Islet of Langerhans (tissue), 1 donor: ENCODE data around the gene COL1A1.

Experiments
- FAIRE-seq: peaks from one replicate; lab custom pipeline; 2011; peaks lifted over from hg19 to GRCh38; lab: Jason Lieb, UNC

COL1A1 gene

DNA sequence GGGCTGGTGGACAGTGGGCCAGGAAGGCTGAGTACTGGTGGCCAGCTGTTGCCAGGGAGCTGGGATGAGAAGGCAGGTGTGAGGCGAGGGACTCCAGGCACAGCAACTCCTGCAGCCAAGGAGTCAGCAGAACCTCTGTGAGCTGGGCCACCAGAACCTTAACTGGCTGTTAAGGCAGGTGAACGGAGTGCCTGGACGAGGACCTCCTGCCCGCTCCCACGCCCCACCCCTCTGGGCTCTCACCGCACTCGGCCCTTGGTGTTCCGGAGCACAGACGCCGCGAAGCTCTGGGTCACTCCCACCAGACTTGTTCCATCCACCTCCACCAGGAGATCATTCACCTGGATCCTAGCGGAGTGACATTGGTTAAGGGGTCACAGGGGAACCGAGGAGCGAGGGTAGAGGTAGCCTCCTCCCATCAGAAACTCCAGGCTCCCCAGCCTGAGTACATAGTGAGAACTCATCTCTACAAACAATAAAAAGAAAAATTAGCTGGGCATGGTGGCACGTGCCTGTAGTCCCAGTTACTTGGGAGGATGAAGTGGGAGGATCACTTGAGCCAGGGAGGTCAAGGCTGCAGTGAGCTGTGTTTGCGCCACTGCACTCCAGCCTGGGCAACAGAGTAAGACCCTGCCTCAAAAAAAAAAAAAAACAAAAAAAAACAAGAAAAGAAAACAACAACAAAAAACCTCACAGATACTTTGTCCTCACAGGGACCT lies 60.2 kb downstream of the COL1A1 start:
- no peak for FAIRE-seq

DNA sequence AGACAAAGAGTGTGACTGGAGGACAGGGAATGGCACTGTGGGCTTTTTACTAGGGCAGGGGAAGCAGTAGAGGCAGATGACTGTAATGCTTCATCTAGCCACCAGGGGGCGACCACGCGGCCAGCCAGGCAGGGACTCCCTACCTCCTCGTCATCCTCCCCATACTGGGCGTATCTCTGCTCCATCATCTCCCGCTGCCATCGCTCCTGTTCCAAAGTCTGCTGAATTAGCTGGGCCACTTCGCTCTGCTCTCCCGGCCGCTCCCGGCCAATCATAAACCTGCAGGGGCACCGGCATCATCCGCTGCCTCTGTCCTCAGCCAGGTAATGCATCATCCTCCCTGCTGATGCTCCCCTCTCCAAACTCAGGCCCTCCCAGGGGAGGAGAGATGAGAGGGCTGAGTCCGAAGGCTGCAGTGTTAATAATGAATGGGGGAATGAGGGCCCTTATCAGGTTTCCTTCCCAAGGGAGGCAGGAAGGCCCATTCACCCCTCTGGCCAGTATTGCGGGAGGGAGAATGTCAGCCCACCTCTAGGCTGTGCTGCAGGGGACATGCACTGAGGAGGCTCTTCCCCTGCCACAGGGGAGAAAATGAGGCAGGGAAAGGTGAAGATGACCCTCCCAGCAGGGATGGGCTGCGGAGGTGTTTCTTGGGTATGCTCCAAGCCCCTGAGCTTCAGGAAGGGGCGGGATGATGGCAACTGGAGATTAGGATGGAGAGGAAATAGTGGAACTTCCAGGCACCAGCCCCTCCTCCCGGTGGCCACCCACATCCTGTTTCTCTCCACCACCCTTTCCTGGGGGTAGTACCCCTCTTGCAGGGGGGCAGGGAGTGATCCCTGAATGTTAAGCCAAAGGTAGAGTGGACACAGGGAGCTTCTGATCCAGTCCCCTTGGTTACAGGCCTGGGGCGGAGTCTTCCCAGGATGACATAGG lies 61.2 kb downstream of the COL1A1 start:
- FAIRE-seq, result no peak

DNA sequence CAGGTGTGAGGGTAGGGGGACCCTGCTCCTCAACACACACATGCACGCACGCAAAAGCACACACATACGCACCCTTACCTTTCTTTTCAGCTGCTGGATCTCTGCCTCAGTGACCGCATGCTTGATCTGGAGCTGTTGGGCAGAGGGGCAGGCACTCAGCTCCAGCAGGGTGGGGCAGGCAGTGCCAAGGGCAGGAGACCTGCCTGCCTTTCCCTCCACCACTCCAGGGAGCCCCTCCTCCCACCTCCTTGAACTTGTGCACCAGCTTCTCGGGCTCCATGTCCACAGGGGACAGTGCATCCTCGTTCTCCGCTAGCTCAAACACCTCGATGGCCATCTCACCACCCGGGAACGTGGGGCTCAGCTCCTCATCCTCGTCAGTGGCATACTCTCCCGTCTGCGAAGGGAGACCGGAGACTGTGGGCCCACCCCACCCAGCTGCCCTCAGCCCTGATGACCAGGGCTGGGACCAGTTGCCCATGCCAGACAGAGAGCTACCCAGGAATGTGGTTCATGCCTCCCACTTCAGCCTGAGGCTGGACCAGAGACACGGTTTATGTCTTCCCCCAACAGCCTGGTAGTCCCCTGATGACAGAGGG lies 62.1 kb downstream of the COL1A1 start:
- no peak for FAIRE-seq

DNA sequence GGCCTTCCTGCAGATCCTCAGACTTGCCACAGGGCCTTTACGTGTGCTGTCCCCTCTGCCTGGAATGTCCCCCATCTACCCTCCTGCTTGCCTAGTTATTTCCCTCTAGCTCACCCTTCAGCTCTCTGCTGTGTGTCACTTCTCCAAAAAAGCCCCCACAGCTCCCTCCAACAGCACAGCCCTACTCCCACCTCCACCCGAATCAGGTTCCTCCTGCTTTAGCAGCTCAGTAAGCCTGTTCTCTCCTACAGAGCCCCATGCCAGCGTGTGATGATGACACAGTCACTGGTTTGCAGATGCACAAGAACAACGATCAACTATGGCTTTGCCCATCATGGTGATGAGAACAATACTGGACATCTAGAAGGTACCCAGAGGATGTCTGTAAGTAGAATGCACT lies 64.4 kb downstream of the COL1A1 start:
- FAIRE-seq, result no peak

DNA sequence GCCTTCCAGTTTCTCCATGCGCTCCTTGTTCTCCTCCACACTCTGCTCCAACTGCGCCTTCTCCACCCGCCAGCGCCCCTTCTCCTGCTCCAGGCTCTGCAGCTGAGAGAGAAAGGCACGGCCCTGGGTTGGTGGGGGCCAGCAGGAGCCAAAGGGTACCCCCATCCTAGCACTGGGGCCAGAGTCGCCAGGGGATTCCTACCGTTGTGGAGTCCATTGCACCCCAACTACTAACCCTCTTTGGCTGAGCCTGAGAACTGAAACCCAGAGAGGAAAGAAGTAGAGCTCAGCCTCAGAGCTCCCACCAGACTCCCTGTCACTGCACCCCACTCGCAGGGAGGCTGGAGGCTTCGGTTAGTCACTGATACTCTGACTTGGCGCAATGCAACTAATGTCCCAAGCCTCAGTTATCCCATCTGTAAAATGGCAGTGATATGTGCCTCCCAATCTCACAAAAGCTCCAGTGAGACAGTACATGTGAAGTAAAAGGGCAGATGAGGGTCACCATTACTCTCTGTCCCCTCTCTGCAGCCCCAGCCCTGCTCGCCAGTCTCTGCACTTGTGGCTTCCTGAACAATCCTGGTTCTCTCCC lies 65.2 kb downstream of the COL1A1 start:
- no peak for FAIRE-seq

DNA sequence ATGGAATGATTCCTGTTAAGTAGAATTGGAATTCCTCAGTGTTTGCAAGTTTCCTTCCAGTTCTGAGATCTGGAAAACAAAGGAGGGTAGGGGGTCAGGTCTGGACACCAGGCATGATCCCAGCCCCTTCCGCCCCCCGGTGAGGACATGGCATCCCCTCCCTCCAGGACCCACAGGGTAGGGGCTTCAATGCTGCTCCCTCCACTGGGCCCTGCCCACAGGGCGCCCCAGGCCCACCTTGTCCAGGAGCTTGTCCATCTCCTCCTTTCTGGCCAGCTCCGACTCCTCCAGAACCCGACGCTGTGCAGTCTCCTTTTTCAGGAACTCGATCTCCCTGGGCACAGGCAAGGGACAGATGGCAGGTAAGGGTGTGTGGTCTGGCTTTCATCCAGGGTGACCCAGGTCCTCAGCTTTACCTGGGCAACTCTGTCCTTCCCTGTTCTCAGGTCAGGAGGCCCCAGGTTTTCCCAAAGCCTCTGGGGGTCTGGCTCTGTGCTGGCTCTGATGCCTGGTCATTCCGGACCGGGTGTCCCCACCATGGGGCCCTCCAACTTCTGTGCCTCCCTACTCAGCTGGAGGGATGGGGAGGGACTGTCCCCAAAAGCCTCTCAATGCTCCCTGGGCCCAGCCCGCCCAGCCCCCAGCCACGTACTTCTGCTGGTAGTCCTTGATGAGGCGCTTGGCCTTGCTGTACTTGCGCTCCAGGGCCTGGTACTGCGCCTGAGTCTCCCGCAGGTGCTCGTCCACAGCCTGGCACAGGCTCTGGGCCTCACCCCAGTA lies 65.9 kb downstream of the COL1A1 start:
- FAIRE-seq, result no peak

DNA sequence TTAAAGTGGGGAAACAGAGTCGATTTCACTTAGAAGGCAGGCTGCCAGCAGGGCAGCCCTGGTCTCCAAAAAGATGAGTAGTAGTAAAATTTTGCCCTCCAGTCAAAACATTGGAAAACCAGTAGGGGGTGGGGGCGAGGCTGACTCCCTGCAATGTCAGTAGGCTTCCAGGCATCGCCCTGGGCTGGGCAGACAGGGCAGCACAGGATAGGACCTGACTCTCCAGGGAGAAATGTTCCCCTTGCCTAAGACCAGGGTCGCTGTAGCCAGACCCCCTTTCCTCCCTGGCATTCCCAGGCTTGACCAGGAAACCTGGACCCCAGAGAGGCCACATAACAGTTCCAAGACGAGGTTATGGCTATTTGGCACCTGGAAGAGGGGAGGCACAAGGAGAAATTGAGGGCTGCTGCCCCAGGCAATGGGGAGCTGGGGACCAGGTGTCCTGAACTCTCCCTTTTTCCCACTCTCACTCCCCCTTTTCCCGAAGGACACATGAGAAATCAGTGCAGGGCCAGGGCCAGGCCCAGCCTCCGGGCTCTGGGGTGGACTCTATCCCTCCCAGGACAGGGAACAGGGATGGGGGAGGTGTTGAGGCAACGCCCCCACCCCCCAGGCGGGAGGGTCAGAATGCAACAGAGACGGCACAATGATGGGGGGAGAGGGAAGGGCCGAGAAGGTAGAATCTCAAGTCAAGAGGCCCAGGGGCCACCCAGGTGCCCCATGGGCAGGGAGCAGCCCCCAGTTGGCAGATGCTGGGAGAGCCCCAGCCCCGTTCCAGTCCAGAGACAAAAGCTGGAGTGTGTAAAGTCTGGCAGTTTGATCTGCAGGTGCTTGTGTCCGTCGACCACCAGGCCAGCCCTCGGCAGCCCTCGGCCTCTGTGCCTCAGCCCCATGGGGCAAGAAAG lies 67.0 kb downstream of the COL1A1 start:
- no peak for FAIRE-seq

DNA sequence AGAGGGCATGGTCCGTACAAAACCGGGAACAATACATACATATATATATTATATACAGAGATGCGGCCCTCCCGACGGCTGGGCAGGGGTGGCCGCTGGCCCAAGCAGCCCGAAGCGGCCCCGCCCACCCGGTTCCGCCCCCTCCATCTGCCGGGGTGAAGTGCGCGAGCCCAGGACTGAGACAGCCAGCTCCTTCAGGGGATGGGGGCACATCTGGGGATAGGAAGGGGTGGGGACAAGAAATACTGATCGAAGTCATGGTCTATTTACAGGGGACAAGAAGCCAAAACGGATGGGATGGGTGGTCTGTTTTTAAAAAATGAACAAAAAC lies 67.7 kb downstream of the COL1A1 start:
- FAIRE-seq, result no peak
